ENCODE measurements around the gene STK32B. TPM values are rescaled to one million over a fixed set of nuclear protein-coding genes. Genes with fewer than 3 reads are reported as not detected.

STK32B gene
- polyA plus RNA-seq, 2 of the 4 experiments (the other 2 are of a cell fraction) = 7.6 to 12.1 TPM

DNA sequence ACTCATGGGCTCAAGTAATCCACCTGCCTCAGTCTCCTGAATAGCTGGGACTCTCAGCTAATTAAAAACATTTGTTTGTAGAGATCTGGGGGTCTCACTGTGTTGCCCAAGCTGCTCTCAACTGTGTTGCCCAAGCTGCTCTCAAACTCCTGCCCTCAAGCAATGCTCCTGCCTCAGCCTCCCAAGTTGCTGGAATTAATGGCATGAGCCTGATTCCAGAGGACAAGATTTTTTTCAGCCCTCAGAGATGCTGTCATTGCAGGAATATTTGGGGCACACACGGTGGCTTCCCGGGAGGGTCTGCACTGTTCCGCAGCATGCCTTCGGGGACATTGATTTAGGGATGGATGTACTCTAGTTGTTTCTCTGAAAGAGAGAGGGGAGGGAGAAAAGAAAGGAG is 49.7 kb downstream of the STK32B start (continued):
- no peak for TF ChIP-seq EHF (CRISPR knock-in tag; IDR thresholded peaks at IDR 0.05)

GRCh38 chr4:5101571-5101970 is 50.3 kb downstream of the STK32B start:
- 93% methylated on average over 3 of the region's 3 CpGs for WGBS (ENCODE audit: missing lambda C conversion rate)
- ChIA-PET POLR2A (no interaction called here), CTCF (no interaction called here)
- ATAC-seq (no peak), DNase-seq (ENCODE audit: low read depth in 1 of 2, low spot score in 1 of 2) (no peak), FAIRE-seq (no peak)
- Histone ChIP-seq H3K9me3 (no peaks in the 10 kb centered on the region), H3K4me3 (no peak overlapping the region), H3K4me1 (no peaks in the 10 kb centered on the region), H3K27ac (no peak overlapping the region), H3K4me2 (no peak overlapping the region)
- TF ChIP-seq NFE2L2 (conservative IDR thresholded peaks at IDR 0.05; ENCODE audit: low read length) = no peak
- no peak for TF ChIP-seq TFCP2L1 (CRISPR knock-in tag; IDR thresholded peaks at IDR 0.05)
- no peak for TF ChIP-seq JUN (IDR thresholded peaks at IDR 0.05)

GRCh38 chr4:5110901-5111300 is 59.6 kb downstream of the STK32B start:
- no peak for ATAC-seq
- ChIA-PET CTCF (interaction anchor here (0.8 kb wide), 1 partner anchor 639 kb away, joined by 3 read pairs; no protein-coding TSS in a partner anchor), POLR2A (no interaction called here)
- no peak for FAIRE-seq
- peaks cover 17% of the 10 kb centered on the region for H3K4me1 ChIP-seq
- no peak overlapping the region for H3K4me2 ChIP-seq
- no peaks in the 10 kb centered on the region for H3K9me3 ChIP-seq
- no peak overlapping the region for H3K4me3 ChIP-seq
- no peak overlapping the region for H3K27ac ChIP-seq
- no peak for DNase-seq (ENCODE audit: low read depth in 1 of 2, low spot score in 1 of 2)
- TF ChIP-seq BCL3 (IDR thresholded peaks at IDR 0.05) (no peak), ATOH8 (CRISPR knock-in tag; IDR thresholded peaks at IDR 0.05; ENCODE audit: low read depth) (no peak), MYC (IDR thresholded peaks at IDR 0.05; ENCODE audit: borderline replicate concordance, low read length) (no peak), JUNB (IDR thresholded peaks at IDR 0.05) (no peak), E2F6 (IDR thresholded peaks at IDR 0.05; ENCODE audit: borderline replicate concordance, low read depth) (no peak), GATA3 (IDR thresholded peaks at IDR 0.05; ENCODE audit: borderline replicate concordance) (no peak), CBX8 (IDR thresholded peaks at IDR 0.05) (no peak), ZNF302 (CRISPR knock-in tag; IDR thresholded peaks at IDR 0.05) (no peak), NR3C1 (IDR thresholded peaks at IDR 0.05) (no peak), HOXB13 (CRISPR knock-in tag; IDR thresholded peaks at IDR 0.05; ENCODE audit: low read depth) (no peak), RFX5 (IDR thresholded peaks at IDR 0.05) (no peak), USF2 (IDR thresholded peaks at IDR 0.05) (no peak), SMC3 (IDR thresholded peaks at IDR 0.05) (no peak), ZFP36 (IDR thresholded peaks at IDR 0.05; ENCODE audit: borderline replicate concordance, partially characterized antibody) (no peak), ESRRA (IDR thresholded peaks at IDR 0.05; ENCODE audit: borderline replicate concordance, low read length) (no peak), HOXB5 (CRISPR knock-in tag; IDR thresholded peaks at IDR 0.05) (no peak), HEYL (CRISPR knock-in tag; IDR thresholded peaks at IDR 0.05) (no peak), ZC3H11A (IDR thresholded peaks at IDR 0.05) (no peak)
- TF ChIP-seq, protein P1, sequence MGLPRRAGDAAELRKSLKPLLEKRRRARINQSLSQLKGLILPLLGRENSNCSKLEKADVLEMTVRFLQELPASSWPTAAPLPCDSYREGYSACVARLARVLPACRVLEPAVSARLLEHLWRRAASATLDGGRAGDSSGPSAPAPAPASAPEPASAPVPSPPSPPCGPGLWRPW (IDR thresholded peaks at IDR 0.05) = no peak
- TF ChIP-seq, protein P2, sequence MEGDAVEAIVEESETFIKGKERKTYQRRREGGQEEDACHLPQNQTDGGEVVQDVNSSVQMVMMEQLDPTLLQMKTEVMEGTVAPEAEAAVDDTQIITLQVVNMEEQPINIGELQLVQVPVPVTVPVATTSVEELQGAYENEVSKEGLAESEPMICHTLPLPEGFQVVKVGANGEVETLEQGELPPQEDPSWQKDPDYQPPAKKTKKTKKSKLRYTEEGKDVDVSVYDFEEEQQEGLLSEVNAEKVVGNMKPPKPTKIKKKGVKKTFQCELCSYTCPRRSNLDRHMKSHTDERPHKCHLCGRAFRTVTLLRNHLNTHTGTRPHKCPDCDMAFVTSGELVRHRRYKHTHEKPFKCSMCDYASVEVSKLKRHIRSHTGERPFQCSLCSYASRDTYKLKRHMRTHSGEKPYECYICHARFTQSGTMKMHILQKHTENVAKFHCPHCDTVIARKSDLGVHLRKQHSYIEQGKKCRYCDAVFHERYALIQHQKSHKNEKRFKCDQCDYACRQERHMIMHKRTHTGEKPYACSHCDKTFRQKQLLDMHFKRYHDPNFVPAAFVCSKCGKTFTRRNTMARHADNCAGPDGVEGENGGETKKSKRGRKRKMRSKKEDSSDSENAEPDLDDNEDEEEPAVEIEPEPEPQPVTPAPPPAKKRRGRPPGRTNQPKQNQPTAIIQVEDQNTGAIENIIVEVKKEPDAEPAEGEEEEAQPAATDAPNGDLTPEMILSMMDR (IDR thresholded peaks at IDR 0.05) = no peak
- WGBS (ENCODE audit: missing lambda C conversion rate) = 83% methylated on average over 1 of the region's 1 CpG

All from A549 (cell line).